Activated T-cell treated with anti-CD3 and anti-CD28 coated beads, Interleukin-2, amount 50 U/mL, for 1 hour (primary cell): ENCODE results near the gene IGFBPL1.
"Not testable (repeated sequence)": the region's sequence is repeated elsewhere in the genome, so short reads cannot be mapped to it uniquely, and the experiment has no call there.

Source experiments
- DNase-seq: peaks from one replicate; pipeline ENCODE4 v3.0.0-alpha.2; 2020

The IGFBPL1 gene

GRCh38 chr9:38428062-38428461, 3.8 kb upstream of the IGFBPL1 start:
- DNase-seq, result no peak

- DNase-seq, result no peak
Measured at GRCh38 chr9:38424918-38425317, 664 bp upstream of the IGFBPL1 start.

GRCh38 chr9:38423273-38423972, 831 bp downstream of the IGFBPL1 start:
- DNase-seq, result no peak

GRCh38 chr9:38422555-38423260, 1.5 kb downstream of the IGFBPL1 start:
- DNase-seq, result no peak

- DNase-seq, result no peak
Measured at GRCh38 chr9:38421498-38422211, 2.6 kb downstream of the IGFBPL1 start.

- DNase-seq, result no peak
Measured at GRCh38 chr9:38419181-38419580, 5.1 kb downstream of the IGFBPL1 start.

- DNase-seq, result no peak
Measured at GRCh38 chr9:38418366-38418765, 5.9 kb downstream of the IGFBPL1 start.

GRCh38 chr9:38417003-38417945, 7.0 kb downstream of the IGFBPL1 start:
- no peak for DNase-seq

GRCh38 chr9:38416461-38416860, 7.8 kb downstream of the IGFBPL1 start:
- no peak for DNase-seq

- no peak for DNase-seq
Measured at GRCh38 chr9:38415856-38416255, 8.4 kb downstream of the IGFBPL1 start.

- no peak for DNase-seq
Measured at GRCh38 chr9:38414040-38414723, 10.1 kb downstream of the IGFBPL1 start.

GRCh38 chr9:38413283-38413682, 11.0 kb downstream of the IGFBPL1 start:
- DNase-seq, result no peak

GRCh38 chr9:38412751-38413150, 11.5 kb downstream of the IGFBPL1 start:
- no peak for DNase-seq

- DNase-seq, result no peak
Measured at GRCh38 chr9:38408719-38409118, 15.5 kb downstream of the IGFBPL1 start.

- no peak for DNase-seq
Measured at GRCh38 chr9:38406476-38407186, 17.6 kb downstream of the IGFBPL1 start.

- DNase-seq, result no peak
Measured at GRCh38 chr9:38405785-38406184, 18.5 kb downstream of the IGFBPL1 start.

GRCh38 chr9:38404314-38404713, 19.9 kb downstream of the IGFBPL1 start:
- no peak for DNase-seq

GRCh38 chr9:38401994-38402393, 22.3 kb downstream of the IGFBPL1 start:
- no peak for DNase-seq

GRCh38 chr9:38399191-38399590, 25.1 kb downstream of the IGFBPL1 start:
- not testable (repeated sequence) for DNase-seq

GRCh38 chr9:38396371-38396671, 27.9 kb downstream of the IGFBPL1 start:
- DNase-seq, result no peak

- no peak for DNase-seq
Measured at GRCh38 chr9:38395653-38396370, 28.4 kb downstream of the IGFBPL1 start.
